HepG2 (cell line): Measurements from ENCODE around the gene DRAP1. TPM values are rescaled to one million over a fixed set of nuclear protein-coding genes. Genes with fewer than 3 reads are reported as not detected.

Source experiments
- CEBPB ChIP-seq: IDR thresholded peaks from 2 replicates; pipeline ENCODE4 v1.6.1; 2011; ENCODE audit warnings: low read depth, low read length, improper control_type of control experiment, borderline replicate concordance
- ELF1 ChIP-seq: sonication (generic); formaldehyde crosslinking; IDR thresholded peaks from 2 replicates; pipeline ENCODE4 v1.4.0; 2020; ENCODE audit warnings: missing genetic modification reagents
- FOXO1 ChIP-seq: sonication (generic); formaldehyde crosslinking; IDR thresholded peaks from 2 replicates; pipeline ENCODE4 v1.4.0; 2020; ENCODE audit warnings: missing genetic modification reagents
- MTA3 ChIP-seq: sonication (generic); formaldehyde crosslinking; IDR thresholded peaks from 2 replicates; pipeline ENCODE4 v1.4.0; 2020; ENCODE audit warnings: missing genetic modification reagents
- RARA ChIP-seq: IDR thresholded peaks from 2 replicates; pipeline ENCODE4 v1.6.1; 2016; ENCODE audit warnings: missing genetic modification reagents, missing compliant biosample characterization
- SKI ChIP-seq: fragments of 450-650 bp; IDR thresholded peaks from one replicate; pipeline ENCODE4 v1.6.1; 2018; ENCODE audit warnings: mild to moderate bottlenecking; ENCODE audit not compliant: partially characterized antibody
- SMARCC2 ChIP-seq: fragments of 450-650 bp; IDR thresholded peaks from 2 replicates; pipeline ENCODE4 v1.6.1; 2017; ENCODE audit warnings: antibody characterized with exemption, mild to moderate bottlenecking
- SNAPC2 ChIP-seq: sonication (generic); formaldehyde crosslinking; IDR thresholded peaks from 2 replicates; pipeline ENCODE4 v1.8.1; 2022; ENCODE audit warnings: mild to moderate bottlenecking, missing genetic modification reagents
- SNRNP70 ChIP-seq: fragments of 200-400 bp; formaldehyde crosslinking; IDR thresholded peaks from 2 replicates; pipeline ENCODE4 v1.6.1; 2017; ENCODE audit warnings: mild to moderate bottlenecking, low read depth, low read length, moderate library complexity
- TCF7 ChIP-seq: sonication (generic); IDR thresholded peaks from 2 replicates; pipeline ENCODE4 v1.6.1; 2016; ENCODE audit warnings: antibody characterized with exemption, low read depth
- TSC22D2 ChIP-seq: sonication (generic); formaldehyde crosslinking; IDR thresholded peaks from 2 replicates; pipeline ENCODE4 v1.5.1; 2020; ENCODE audit warnings: missing genetic modification reagents, mild to moderate bottlenecking, borderline replicate concordance
- ZFP36 ChIP-seq: fragments of 150-350 bp; IDR thresholded peaks from 2 replicates; pipeline ENCODE4 v1.6.1; 2018; ENCODE audit warnings: borderline replicate concordance, low read length, low read depth; ENCODE audit not compliant: partially characterized antibody
- ZNF101 ChIP-seq: sonication (generic); formaldehyde crosslinking; IDR thresholded peaks from 2 replicates; pipeline ENCODE4 v1.4.0; 2020; ENCODE audit warnings: mild to moderate bottlenecking, low read depth, missing genetic modification reagents, borderline replicate concordance
- ZNF550 ChIP-seq: sonication (generic); formaldehyde crosslinking; IDR thresholded peaks from 2 replicates; pipeline ENCODE4 v1.4.0; 2020; ENCODE audit warnings: mild to moderate bottlenecking, missing genetic modification reagents, borderline replicate concordance
- ZNF570 ChIP-seq: sonication (generic); formaldehyde crosslinking; IDR thresholded peaks from 2 replicates; pipeline ENCODE4 v1.4.0; 2020; ENCODE audit warnings: mild to moderate bottlenecking, missing genetic modification reagents, borderline replicate concordance
- ZNF749 ChIP-seq: sonication (generic); formaldehyde crosslinking; IDR thresholded peaks from 2 replicates; pipeline ENCODE4 v1.8.0; 2022; ENCODE audit warnings: mild to moderate bottlenecking, missing genetic modification reagents, moderate library complexity, borderline replicate concordance
- ZSCAN21 ChIP-seq: sonication (generic); formaldehyde crosslinking; IDR thresholded peaks from 2 replicates; pipeline ENCODE4 v1.8.0; 2022; ENCODE audit warnings: mild to moderate bottlenecking, missing genetic modification reagents, moderate library complexity, borderline replicate concordance
- polyA plus RNA-seq, 8 experiments: library from polyadenylated mRNA; depleted of rRNA in 3 of 8; stranded (reverse) in 7 of 8; unstranded in 1 of 8; fragments of >200 nt; fragmentation: Illumina TruSeq in 4 of 8; extraction: Trizol in 4 of 8; gene quantifications; 2 replicates each; pipeline versions ENCODE4 v1.2.1 to v1.2.3, GENCODE V29; 2011 to 2016; ENCODE audit warnings: low read depth in 4 of 8, missing spikeins in 1 of 8, mixed read lengths in 1 of 8; ENCODE audit not compliant: insufficient read depth in 1 of 8
- total RNA-seq, 5 experiments: library from RNA; depleted of rRNA; stranded (reverse); fragments of >200 nt; fragmentation: Illumina TruSeq; extraction: Trizol; gene quantifications; 2 replicates each; pipeline ENCODE4 v1.2.3, GENCODE V29; 2016; ENCODE audit warnings: low read depth in 1 of 5
- TF ChIP-seq, protein P1 (sequence below): sonication (generic); formaldehyde crosslinking; IDR thresholded peaks from 2 replicates; pipeline ENCODE4 v1.4.0; 2020; ENCODE audit warnings: missing genetic modification reagents
- TF ChIP-seq, protein P2 (sequence below): sonication (generic); formaldehyde crosslinking; IDR thresholded peaks from 2 replicates; pipeline ENCODE4 v1.8.1; 2023; ENCODE audit warnings: mild to moderate bottlenecking, moderate library complexity, missing genetic modification reagents
- TF ChIP-seq, protein P3 (sequence below): sonication (generic); formaldehyde crosslinking; IDR thresholded peaks from 2 replicates; pipeline ENCODE4 v1.4.0; 2020; ENCODE audit warnings: missing genetic modification reagents, low read depth, mild to moderate bottlenecking, borderline replicate concordance
- TF ChIP-seq, protein P4 (sequence below): sonication (generic); formaldehyde crosslinking; IDR thresholded peaks from 2 replicates; pipeline ENCODE4 v1.5.0; 2020; ENCODE audit warnings: mild to moderate bottlenecking, missing genetic modification reagents

The DRAP1 gene
- total and polyA plus RNA-seq, 2 of the 13 experiments (the other 11 are each of a cell fraction or from before 2014, with no cell fraction given): 46.8 to 52.3 TPM

DNA sequence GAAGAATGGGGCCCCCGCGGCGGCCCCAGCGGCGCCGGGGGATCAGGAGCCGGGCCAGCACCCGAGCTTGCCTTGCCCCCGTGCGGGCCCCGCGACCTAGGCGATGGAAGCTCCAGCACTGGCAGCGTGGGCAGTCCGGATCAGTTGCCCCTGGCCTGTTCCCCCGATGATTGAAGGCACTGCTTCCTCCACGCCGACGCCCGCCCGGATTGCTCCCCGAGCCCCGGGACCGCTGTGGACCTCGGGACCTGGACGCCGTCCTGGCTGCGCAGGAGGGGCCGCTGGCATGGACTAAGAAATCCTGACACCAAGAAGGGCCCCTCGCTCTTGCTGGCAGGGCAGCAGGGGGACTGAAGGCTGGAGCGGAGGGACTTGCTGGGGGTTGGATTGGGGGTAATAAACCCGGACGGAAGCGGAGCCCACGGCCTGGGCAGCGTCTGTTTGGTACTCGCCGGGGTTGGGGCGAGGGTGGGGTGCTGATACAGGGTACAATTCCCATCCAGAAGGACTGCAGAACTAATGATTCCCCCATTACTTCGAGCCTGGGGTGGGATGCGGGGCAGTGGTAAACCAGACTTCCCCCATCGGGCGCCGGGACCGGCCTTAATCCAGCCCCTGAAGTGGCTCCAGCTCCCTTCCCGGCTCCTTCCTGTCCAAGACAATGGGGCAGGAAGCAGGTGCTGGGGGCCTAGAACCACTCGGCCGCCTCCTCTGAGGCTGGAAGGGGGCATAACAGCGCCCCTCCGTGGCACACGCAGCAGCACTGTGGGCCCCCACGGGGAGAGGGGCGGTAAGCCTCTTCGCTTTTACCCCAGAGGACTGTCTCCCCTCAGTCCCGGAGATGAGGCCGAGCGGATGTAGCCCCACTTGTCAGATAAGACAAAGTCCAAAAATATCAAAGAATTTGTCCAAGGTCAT lies 27.7 kb upstream of the DRAP1 start (continued):
- TF ChIP-seq CEBPB (no peak), SNAPC2 (CRISPR knock-in tag) (no peak), SNRNP70 (no peak), SKI (peak; percentile 36), ZFP36 (peak; percentile 20), ZNF749 (CRISPR knock-in tag) (no peak), ZNF101 (CRISPR knock-in tag) (no peak), ZNF550 (CRISPR knock-in tag) (peak; percentile 35; the same call in 1 of the 2 replicates), TCF7 (peak; percentile 65), ELF1 (CRISPR knock-in tag) (peak; percentile 26; the same call in 1 of the 2 replicates), SMARCC2 (no peak), RARA (CRISPR knock-in tag) (no peak; the same call in 1 of the 2 replicates), TSC22D2 (CRISPR knock-in tag) (no peak), MTA3 (no peak), ZSCAN21 (CRISPR knock-in tag) (peak; percentile 61; the same call in 1 of the 2 replicates), FOXO1 (no peak; the same call in 1 of the 2 replicates), ZNF570 (CRISPR knock-in tag) (no peak)
- TF ChIP-seq, protein P1, sequence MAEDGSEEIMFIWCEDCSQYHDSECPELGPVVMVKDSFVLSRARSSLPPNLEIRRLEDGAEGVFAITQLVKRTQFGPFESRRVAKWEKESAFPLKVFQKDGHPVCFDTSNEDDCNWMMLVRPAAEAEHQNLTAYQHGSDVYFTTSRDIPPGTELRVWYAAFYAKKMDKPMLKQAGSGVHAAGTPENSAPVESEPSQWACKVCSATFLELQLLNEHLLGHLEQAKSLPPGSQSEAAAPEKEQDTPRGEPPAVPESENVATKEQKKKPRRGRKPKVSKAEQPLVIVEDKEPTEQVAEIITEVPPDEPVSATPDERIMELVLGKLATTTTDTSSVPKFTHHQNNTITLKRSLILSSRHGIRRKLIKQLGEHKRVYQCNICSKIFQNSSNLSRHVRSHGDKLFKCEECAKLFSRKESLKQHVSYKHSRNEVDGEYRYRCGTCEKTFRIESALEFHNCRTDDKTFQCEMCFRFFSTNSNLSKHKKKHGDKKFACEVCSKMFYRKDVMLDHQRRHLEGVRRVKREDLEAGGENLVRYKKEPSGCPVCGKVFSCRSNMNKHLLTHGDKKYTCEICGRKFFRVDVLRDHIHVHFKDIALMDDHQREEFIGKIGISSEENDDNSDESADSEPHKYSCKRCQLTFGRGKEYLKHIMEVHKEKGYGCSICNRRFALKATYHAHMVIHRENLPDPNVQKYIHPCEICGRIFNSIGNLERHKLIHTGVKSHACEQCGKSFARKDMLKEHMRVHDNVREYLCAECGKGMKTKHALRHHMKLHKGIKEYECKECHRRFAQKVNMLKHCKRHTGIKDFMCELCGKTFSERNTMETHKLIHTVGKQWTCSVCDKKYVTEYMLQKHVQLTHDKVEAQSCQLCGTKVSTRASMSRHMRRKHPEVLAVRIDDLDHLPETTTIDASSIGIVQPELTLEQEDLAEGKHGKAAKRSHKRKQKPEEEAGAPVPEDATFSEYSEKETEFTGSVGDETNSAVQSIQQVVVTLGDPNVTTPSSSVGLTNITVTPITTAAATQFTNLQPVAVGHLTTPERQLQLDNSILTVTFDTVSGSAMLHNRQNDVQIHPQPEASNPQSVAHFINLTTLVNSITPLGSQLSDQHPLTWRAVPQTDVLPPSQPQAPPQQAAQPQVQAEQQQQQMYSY (CRISPR knock-in tag): no peak
- TF ChIP-seq, protein P2, sequence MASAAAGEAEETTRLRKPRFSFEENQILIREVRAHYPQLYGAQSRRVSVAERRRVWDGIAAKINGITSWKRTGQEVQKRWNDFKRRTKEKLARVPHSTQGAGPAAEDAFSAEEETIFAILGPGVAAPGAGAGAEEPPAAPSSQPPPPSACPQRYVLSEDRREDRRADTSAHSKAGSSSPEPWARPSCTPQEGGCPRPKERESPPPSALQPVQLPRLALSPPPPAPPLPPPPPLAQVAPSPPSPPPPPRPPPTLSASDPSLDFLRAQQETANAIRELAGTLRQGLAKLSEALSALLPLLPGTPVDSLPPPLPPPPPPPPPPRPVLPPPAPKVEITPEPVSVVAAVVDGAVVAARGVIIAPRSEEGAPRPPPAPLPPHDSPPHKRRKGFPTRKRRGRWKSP (CRISPR knock-in tag): no peak
- TF ChIP-seq, protein P3, sequence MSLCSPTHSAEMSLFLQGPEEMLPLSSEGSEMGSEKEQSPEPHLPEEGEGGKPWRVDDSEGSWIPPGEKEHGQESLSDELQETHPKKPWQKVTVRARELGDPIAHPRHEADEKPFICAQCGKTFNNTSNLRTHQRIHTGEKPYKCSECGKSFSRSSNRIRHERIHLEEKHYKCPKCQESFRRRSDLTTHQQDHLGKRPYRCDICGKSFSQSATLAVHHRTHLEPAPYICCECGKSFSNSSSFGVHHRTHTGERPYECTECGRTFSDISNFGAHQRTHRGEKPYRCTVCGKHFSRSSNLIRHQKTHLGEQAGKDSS (CRISPR knock-in tag): peak; percentile 85; the same call in 1 of the 2 replicates
- TF ChIP-seq, protein P4, sequence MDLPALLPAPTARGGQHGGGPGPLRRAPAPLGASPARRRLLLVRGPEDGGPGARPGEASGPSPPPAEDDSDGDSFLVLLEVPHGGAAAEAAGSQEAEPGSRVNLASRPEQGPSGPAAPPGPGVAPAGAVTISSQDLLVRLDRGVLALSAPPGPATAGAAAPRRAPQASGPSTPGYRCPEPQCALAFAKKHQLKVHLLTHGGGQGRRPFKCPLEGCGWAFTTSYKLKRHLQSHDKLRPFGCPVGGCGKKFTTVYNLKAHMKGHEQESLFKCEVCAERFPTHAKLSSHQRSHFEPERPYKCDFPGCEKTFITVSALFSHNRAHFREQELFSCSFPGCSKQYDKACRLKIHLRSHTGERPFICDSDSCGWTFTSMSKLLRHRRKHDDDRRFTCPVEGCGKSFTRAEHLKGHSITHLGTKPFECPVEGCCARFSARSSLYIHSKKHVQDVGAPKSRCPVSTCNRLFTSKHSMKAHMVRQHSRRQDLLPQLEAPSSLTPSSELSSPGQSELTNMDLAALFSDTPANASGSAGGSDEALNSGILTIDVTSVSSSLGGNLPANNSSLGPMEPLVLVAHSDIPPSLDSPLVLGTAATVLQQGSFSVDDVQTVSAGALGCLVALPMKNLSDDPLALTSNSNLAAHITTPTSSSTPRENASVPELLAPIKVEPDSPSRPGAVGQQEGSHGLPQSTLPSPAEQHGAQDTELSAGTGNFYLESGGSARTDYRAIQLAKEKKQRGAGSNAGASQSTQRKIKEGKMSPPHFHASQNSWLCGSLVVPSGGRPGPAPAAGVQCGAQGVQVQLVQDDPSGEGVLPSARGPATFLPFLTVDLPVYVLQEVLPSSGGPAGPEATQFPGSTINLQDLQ (CRISPR knock-in tag): no peak
